ENCODE measurements around the gene PCARE. TPM values are rescaled to one million over a fixed set of nuclear protein-coding genes. Genes with fewer than 3 reads are reported as not detected.

PCARE gene
- total and polyA plus RNA-seq, 2 experiments from 2014 or later: not detected

- Histone ChIP-seq H3K4me1 (ENCODE audit: insufficient read depth) (peaks cover 2% of the 10 kb centered on the region), H4K20me1 (replicated peaks; ENCODE audit: insufficient read depth) (no peaks in the 10 kb centered on the region), H3K36me3 (ENCODE audit: insufficient read depth) (no peaks in the 10 kb centered on the region), H3K27me3 (ENCODE audit: insufficient read depth) (peaks cover 37% of the 10 kb centered on the region), H3F3A (replicated peaks; ENCODE audit: low read depth) (no peaks in the 10 kb centered on the region), H3K79me2 (replicated peaks; ENCODE audit: insufficient read depth) (no peaks in the 10 kb centered on the region), H3K4me3 (no peak overlapping the region), H3K9me2 (ENCODE audit: insufficient read depth) (no peaks in the 10 kb centered on the region), H2AFZ (no peak overlapping the region), H3K27ac (ENCODE audit: low read depth) (no peak overlapping the region), H3K4me2 (no peak overlapping the region)
- H3K4me3 Mint-ChIP-seq: no peak overlapping the region
- H3K9me3 Mint-ChIP-seq: no peaks in the 10 kb centered on the region
- DNase-seq (ENCODE audit: low spot score) (no peak), ATAC-seq (no peak)
- TF ChIP-seq ZNF462 (CRISPR knock-in tag; IDR thresholded peaks at IDR 0.05) (no peak), EZH2 (IDR thresholded peaks at IDR 0.05; ENCODE audit: low read depth, unreplicated experiment) (no peak), REST (IDR thresholded peaks at IDR 0.05; ENCODE audit: unreplicated experiment) (no peak), STAT1 (IDR thresholded peaks at IDR 0.05; ENCODE audit: unreplicated experiment) (no peak), JUNB (IDR thresholded peaks at IDR 0.05; ENCODE audit: unreplicated experiment) (no peak), CTCF (conservative IDR thresholded peaks at IDR 0.05; ENCODE audit: low read depth in 2 of 2) (no peak), POLR2AphosphoS5 (IDR thresholded peaks at IDR 0.05; ENCODE audit: low read depth) (no peak), ZNF331 (CRISPR knock-in tag; IDR thresholded peaks at IDR 0.05; ENCODE audit: low read depth) (no peak), EZH2phosphoT487 (IDR thresholded peaks at IDR 0.05; ENCODE audit: unreplicated experiment) (no peak), ZNF114 (CRISPR knock-in tag; IDR thresholded peaks at IDR 0.05) (no peak), NANOG (IDR thresholded peaks at IDR 0.05; ENCODE audit: borderline replicate concordance) (no peak), CREB1 (CRISPR knock-in tag; IDR thresholded peaks at IDR 0.05; ENCODE audit: low read depth) (no peak), ETS1 (IDR thresholded peaks at IDR 0.05) (no peak)
- H3K36me3 Mint-ChIP-seq (ENCODE audit: low read depth): peaks cover 3% of the 10 kb centered on the region; the same call in 1 of the 3 replicates
- peaks cover 2% of the 10 kb centered on the region for H3K4me1 Mint-ChIP-seq
- no peak overlapping the region for H3K27ac Mint-ChIP-seq
- peaks cover 30% of the 10 kb centered on the region for H3K27me3 Mint-ChIP-seq (ENCODE audit: insufficient read depth, low read depth, poor library complexity)
Measured at GRCh38 chr2:29110916-29111535, 36.7 kb upstream of the PCARE start.
